Hindlimb muscle (tissue), 1 donor: ENCODE results near the gene SLC25A43. TPM values are rescaled to one million over a fixed set of nuclear protein-coding genes. Genes with fewer than 3 reads are reported as not detected.
"Not testable (repeated sequence)": the region's sequence is repeated elsewhere in the genome, so short reads cannot be mapped to it uniquely, and the experiment has no call there.

ENCODE experiments used
- DNase-seq: peaks from one replicate; pipeline ENCODE4 v3.0.0-alpha.2; 2013
- polyA plus RNA-seq: library from polyadenylated mRNA; unstranded; fragments of 120-200 nt; gene quantifications from one replicate; pipeline ENCODE4 v1.2.1, GENCODE V29; 2013; ENCODE audit not compliant: insufficient read length

Gene SLC25A43
- polyA plus RNA-seq, 1 donor = 6.9 TPM

- DNase-seq = no peak
Observed at GRCh38 chrX:119410027-119410819, 11.1 kb downstream of the SLC25A43 start.

- no peak for DNase-seq
Observed at GRCh38 chrX:119410854-119411253, 11.7 kb downstream of the SLC25A43 start.

- no peak for DNase-seq
Observed at GRCh38 chrX:119411959-119412358, 12.8 kb downstream of the SLC25A43 start.

GRCh38 chrX:119417376-119417775, 18.2 kb downstream of the SLC25A43 start:
- no peak for DNase-seq

- no peak for DNase-seq
Observed at GRCh38 chrX:119417842-119418241, 18.7 kb downstream of the SLC25A43 start.

GRCh38 chrX:119419146-119419545, 20.0 kb downstream of the SLC25A43 start:
- DNase-seq = no peak

GRCh38 chrX:119419898-119420297, 20.8 kb downstream of the SLC25A43 start:
- DNase-seq = no peak

- no peak for DNase-seq
Observed at GRCh38 chrX:119421016-119421705, 22.0 kb downstream of the SLC25A43 start.

GRCh38 chrX:119423631-119424030, 24.5 kb downstream of the SLC25A43 start:
- DNase-seq = no peak

- DNase-seq = no peak
Observed at GRCh38 chrX:119424999-119425398, 25.9 kb downstream of the SLC25A43 start.

GRCh38 chrX:119427024-119427794, 28.1 kb downstream of the SLC25A43 start:
- no peak for DNase-seq

- DNase-seq = no peak
Observed at GRCh38 chrX:119427795-119428185, 28.7 kb downstream of the SLC25A43 start.

- DNase-seq = no peak
Observed at GRCh38 chrX:119429471-119429870, 30.3 kb downstream of the SLC25A43 start.

- DNase-seq = not testable (repeated sequence)
Observed at GRCh38 chrX:119441295-119441694, 42.2 kb downstream of the SLC25A43 start.

- DNase-seq = no peak
Observed at GRCh38 chrX:119442286-119442685, 43.1 kb downstream of the SLC25A43 start.

GRCh38 chrX:119453202-119453601, 54.1 kb downstream of the SLC25A43 start:
- no peak for DNase-seq

- no peak for DNase-seq
Observed at GRCh38 chrX:119455264-119455663, 56.1 kb downstream of the SLC25A43 start.

- DNase-seq = no peak
Observed at GRCh38 chrX:119459181-119459580, 60.0 kb downstream of the SLC25A43 start.

- no peak for DNase-seq
Observed at GRCh38 chrX:119465555-119465954, 66.4 kb downstream of the SLC25A43 start.

- DNase-seq = no peak
Observed at GRCh38 chrX:119466970-119467369, 67.8 kb downstream of the SLC25A43 start.

GRCh38 chrX:119467433-119467832, 68.3 kb downstream of the SLC25A43 start:
- DNase-seq = no peak

- peak; percentile 86 for DNase-seq
Observed at GRCh38 chrX:119467842-119468550, 68.9 kb downstream of the SLC25A43 start, which contains the start of gene SLC25A5. SLC25A5 (plus strand) TSS chrX:119468444; CDS start chrX:119468516, 72 bp downstream.
